ENCODE data around the gene TSPAN32. TPM values are rescaled to one million over a fixed set of nuclear protein-coding genes. Genes with fewer than 3 reads are reported as not detected.
"Not testable (repeated sequence)": the region's sequence is repeated elsewhere in the genome, so short reads cannot be mapped to it uniquely, and the experiment has no call there.

Gene TSPAN32
- total RNA-seq, 4 donors from 2014 or later, result 0.19 to 6.4 (median 2.7) TPM

DNA sequence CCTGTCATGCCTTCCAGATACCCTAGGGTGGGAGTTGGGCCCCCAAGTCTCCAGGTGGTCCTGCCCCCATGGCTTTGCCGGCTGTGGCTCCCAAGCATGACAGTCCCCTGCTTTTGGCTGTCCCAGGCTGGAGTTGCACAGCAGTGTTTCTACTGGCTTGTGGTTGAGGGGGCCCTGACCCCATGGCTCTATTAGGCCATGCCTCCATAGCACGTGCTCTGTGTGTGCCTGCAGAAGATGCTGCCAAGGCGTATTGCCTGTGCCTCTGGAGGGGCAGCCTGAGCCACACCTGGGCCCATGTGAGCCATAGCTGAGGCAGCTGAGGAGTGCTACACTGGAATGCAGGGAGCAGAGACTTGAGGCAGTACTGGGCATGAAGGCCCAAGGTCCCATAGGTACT is 49.9 kb downstream of the TSPAN32 start:
- no peak for ATAC-seq (ENCODE audit: low FRiP score)
- no peak for DNase-seq (ENCODE audit: low spot score)
- TF ChIP-seq, protein P1, sequence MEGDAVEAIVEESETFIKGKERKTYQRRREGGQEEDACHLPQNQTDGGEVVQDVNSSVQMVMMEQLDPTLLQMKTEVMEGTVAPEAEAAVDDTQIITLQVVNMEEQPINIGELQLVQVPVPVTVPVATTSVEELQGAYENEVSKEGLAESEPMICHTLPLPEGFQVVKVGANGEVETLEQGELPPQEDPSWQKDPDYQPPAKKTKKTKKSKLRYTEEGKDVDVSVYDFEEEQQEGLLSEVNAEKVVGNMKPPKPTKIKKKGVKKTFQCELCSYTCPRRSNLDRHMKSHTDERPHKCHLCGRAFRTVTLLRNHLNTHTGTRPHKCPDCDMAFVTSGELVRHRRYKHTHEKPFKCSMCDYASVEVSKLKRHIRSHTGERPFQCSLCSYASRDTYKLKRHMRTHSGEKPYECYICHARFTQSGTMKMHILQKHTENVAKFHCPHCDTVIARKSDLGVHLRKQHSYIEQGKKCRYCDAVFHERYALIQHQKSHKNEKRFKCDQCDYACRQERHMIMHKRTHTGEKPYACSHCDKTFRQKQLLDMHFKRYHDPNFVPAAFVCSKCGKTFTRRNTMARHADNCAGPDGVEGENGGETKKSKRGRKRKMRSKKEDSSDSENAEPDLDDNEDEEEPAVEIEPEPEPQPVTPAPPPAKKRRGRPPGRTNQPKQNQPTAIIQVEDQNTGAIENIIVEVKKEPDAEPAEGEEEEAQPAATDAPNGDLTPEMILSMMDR (IDR thresholded peaks at IDR 0.05), result no peak

DNA sequence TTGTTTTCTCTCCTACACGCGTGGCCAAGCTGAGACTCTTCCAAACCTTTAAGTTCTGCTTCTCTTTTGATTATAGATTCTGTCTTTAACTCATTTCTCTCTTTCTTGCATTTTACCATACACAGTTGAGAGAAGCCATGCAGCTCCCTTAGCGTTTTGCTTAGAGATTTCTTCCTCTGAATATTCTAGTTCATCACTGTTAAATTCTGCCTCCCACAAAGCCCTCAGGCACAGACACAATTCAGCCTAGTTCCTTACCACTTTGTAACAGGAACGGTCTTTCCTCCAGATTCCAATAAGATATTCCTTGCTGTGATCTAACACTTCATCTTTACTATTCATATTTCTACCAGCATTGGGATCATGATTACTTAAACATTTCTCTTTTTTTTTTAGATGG is 50.6 kb downstream of the TSPAN32 start:
- TF ChIP-seq, protein P1 (IDR thresholded peaks at IDR 0.05), result no peak
- DNase-seq (ENCODE audit: low spot score), result no peak
- ATAC-seq (ENCODE audit: low FRiP score), result no peak

DNA sequence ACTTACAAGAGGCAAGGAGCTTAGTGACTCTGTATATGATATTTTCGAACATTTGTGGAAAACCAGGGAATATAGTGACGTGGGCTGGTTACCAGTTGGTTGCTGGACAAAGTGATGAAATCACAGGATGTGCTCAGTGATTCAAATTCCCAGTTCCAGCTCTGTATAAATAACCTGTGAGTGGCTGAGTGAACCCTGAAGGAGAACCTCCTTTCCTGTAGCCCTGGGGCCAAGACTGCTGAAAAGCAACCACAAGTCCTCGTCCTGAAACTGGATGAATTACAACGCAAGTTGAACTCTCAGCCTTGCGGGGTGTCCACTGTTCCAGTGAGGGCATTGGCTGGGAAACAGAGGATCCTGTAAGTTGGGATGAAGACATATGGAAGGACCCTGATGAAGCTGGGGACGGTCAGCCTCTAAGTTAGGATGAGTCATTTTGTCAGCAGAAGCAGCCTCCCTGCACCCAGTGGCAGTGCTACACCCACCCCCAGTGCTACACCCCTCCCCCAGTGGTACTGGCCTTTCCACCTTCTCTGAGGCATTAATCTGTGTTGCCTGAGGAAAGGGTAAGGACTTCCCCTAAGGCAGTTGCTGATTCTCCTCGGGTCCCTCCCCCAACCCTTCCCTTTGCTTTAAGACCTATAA is 53.3 kb downstream of the TSPAN32 start:
- ATAC-seq (ENCODE audit: low FRiP score), result no peak
- no peak for DNase-seq (ENCODE audit: low spot score)
- TF ChIP-seq, protein P1 (IDR thresholded peaks at IDR 0.05), result no peak

DNA sequence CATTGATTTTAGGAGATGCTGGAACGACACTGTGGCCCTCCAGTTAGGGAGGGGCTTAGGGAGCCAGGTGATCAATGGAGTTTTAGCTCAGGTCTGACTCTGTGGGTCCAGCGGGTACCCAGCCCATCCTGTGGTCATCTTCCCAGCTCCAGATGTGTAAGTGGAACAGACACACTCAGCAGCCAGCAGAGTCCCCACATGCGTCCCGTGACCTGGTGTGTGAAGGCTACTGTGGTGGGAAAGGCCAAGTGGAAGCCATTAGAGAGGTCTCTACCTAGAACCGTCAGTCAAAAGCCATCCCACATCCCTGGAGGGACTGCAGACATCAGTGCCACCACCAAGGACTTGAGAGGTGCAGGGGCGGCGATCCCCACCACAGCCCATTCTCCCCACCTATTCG is 55.4 kb downstream of the TSPAN32 start:
- TF ChIP-seq, protein P1 (IDR thresholded peaks at IDR 0.05), result no peak
- ATAC-seq (ENCODE audit: low FRiP score) (no peak), DNase-seq (ENCODE audit: low spot score) (no peak)

DNA sequence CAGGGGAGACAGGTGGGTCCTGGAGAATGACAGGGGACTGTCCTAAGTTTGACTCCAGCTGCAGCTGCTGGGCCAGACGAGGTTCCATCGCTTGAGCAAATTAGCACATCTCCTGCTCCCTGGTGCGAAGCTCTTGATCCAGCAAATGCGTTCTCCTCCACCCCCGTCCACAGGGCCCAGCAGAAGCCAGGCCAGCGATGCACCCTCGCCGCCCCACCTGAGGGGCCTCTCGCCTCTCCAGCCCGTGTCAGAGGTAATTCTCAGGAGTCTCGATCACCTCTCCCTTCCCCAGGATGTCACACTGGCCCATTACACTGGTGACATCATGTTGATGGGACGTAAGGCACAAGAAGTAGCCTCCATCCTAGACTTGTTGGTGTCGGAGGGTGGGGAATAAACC is 55.8 kb downstream of the TSPAN32 start:
- ATAC-seq (ENCODE audit: low FRiP score); DNase-seq (ENCODE audit: low spot score): not testable (repeated sequence)

DNA sequence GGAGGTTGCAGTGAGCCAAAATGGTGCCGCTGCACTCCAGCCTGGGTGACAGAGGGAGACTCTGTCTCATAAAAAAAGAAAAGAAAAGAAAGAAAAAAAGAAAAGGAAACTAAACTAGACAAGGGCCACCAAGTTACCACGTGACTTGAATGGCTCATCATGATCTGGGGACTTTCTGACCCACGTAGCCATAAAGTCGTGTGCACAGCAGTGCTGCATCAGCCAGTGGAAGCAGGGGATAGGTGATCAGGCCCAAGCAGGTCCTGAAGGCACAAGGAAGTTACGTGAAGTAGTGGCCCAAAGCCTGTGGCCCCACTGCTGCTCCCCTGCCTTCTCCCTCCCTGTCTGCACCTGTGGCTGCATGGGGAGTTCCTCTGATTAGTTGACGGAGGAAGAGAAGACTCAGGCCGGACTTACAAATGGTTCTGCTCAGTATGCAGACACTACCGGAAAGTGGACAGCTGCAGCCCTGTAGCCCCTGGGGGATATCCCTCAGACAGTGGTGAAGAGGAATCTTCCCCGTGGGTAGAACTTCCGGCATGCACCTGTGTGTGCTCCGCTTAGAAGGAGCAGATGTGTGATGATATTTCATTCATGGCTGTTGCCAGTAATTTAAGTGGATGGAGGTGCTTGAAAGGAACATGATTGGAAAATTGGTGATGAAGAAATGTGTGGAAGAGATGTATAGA is 57.1 kb downstream of the TSPAN32 start:
- ATAC-seq (ENCODE audit: low FRiP score) (no peak), DNase-seq (ENCODE audit: low spot score) (no peak)
- TF ChIP-seq, protein P1 (IDR thresholded peaks at IDR 0.05), result no peak

DNA sequence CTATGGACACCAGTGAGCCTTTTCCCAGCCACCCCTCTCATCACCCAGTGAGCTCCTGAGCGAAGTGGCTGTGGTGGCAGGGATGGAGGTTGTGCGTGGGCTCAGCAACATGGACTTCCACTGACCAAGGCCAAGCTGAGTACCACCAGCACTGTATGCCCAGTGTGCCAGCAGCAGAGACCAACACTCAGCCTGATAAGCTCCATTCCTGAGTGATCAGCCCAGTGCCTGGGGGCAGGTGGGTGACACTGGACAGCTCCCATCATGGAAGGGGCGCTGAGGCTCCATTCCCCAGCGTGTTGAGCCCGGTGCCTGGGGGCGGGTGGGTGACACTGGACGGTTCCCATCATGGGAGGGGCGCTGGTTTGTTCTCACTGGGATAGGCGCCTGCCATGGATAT is 57.7 kb downstream of the TSPAN32 start:
- DNase-seq (ENCODE audit: low spot score), result no peak
- ATAC-seq (ENCODE audit: low FRiP score), result no peak
- TF ChIP-seq, protein P1 (IDR thresholded peaks at IDR 0.05), result no peak

All from omental fat pad (tissue), 4 donors.